Hepatocyte (in vitro differentiated cells): Measurements from ENCODE around the gene GORASP2. TPM values are rescaled to one million over a fixed set of nuclear protein-coding genes. Genes with fewer than 3 reads are reported as not detected.
A peak's percentile ranks its signal among the peaks of the same experiment; 100 is the strongest.

Experiments used
- DNase-seq: peaks from one replicate; pipeline ENCODE4 v3.0.0-alpha.2; 2016; ENCODE audit warnings: low spot score
- H2AFZ ChIP-seq: fragments of 200-600 bp; sonication (generic); 2 replicates; pipeline ENCODE4 v1.6.0; 2016; ENCODE audit warnings: antibody characterized with exemption, mild to moderate bottlenecking
- H3K27ac ChIP-seq: fragments of 200-600 bp; sonication (generic); 2 replicates; pipeline ENCODE4 v1.5.1; 2016; ENCODE audit warnings: mild to moderate bottlenecking
- H3K27me3 ChIP-seq: fragments of 200-600 bp; sonication (generic); 2 replicates; pipeline ENCODE4 v1.6.1; 2016
- H3K36me3 ChIP-seq: fragments of 200-600 bp; sonication (generic); replicated peaks from 2 replicates; pipeline ENCODE4 v1.5.1; 2016; ENCODE audit warnings: low read depth; ENCODE audit not compliant: insufficient read depth
- H3K4me1 ChIP-seq: fragments of 200-600 bp; sonication (generic); 2 replicates; pipeline ENCODE4 v1.5.1; 2016; ENCODE audit warnings: mild to moderate bottlenecking, moderate library complexity; ENCODE audit not compliant: insufficient read depth
- H3K4me2 ChIP-seq: fragments of 200-600 bp; sonication (generic); 2 replicates; pipeline ENCODE4 v1.6.0; 2016
- H3K4me3 ChIP-seq: fragments of 200-600 bp; sonication (generic); 2 replicates; pipeline ENCODE4 v1.5.1; 2016; ENCODE audit warnings: mild to moderate bottlenecking
- H3K79me2 ChIP-seq: fragments of 200-600 bp; sonication (generic); 2 replicates; pipeline ENCODE4 v1.6.0; 2017; ENCODE audit warnings: mild to moderate bottlenecking
- H3K9me2 ChIP-seq: fragments of 200-600 bp; sonication (generic); replicated peaks from 2 replicates; pipeline ENCODE4 v1.6.0; 2017; ENCODE audit warnings: mild to moderate bottlenecking; ENCODE audit not compliant: insufficient read depth
- H3K9me3 ChIP-seq: fragments of 200-600 bp; sonication (generic); 2 replicates; pipeline ENCODE4 v1.5.1; 2016; ENCODE audit warnings: low read depth, mild to moderate bottlenecking
- H4K20me1 ChIP-seq: fragments of 200-600 bp; sonication (generic); 2 replicates; pipeline ENCODE4 v1.6.0; 2016; ENCODE audit warnings: mild to moderate bottlenecking; ENCODE audit not compliant: insufficient read depth, poor library complexity, severe bottlenecking
- CTCF ChIP-seq: fragments of 200-600 bp; sonication (generic); IDR thresholded peaks from 2 replicates; pipeline ENCODE4 v1.5.1; 2016; ENCODE audit warnings: antibody characterized with exemption, mild to moderate bottlenecking; ENCODE audit not compliant: poor library complexity
- EZH2 ChIP-seq: fragments of 200-600 bp; sonication (generic); IDR thresholded peaks from 2 replicates; pipeline ENCODE4 v1.6.1; 2016; ENCODE audit warnings: antibody characterized with exemption, mild to moderate bottlenecking, borderline replicate concordance
- EZH2phosphoT487 ChIP-seq: fragments of 200-600 bp; sonication (generic); IDR thresholded peaks from one replicate; pipeline ENCODE4 v1.6.1; 2018; ENCODE audit warnings: antibody characterized with exemption, mild to moderate bottlenecking, low read depth, moderate library complexity; ENCODE audit not compliant: unreplicated experiment, severe bottlenecking
- WGBS: methylation state at CpG from one replicate; pipeline ENCODE4 v1.1.6; 2016; ENCODE audit warnings: low lambda C conversion rate; ENCODE audit errors: missing lambda C conversion rate; 5-methylcytosine and 5-hydroxymethylcytosine counted together
- polyA plus RNA-seq: library from polyadenylated mRNA; unstranded; fragments of >200 nt; fragmentation: Nextera tagmentation; extraction: Ambion mirVana; gene quantifications from 2 replicates; pipeline ENCODE4 v1.2.1, GENCODE V29; 2016
- total RNA-seq: library from RNA; depleted of rRNA; stranded (reverse); fragments of >200 nt; gene quantifications from 2 replicates; pipeline ENCODE4 v1.2.3, GENCODE V29; 2014

GORASP2 gene
- total and polyA plus RNA-seq, 2 experiments from 2014 or later: 50.1 to 126 TPM

DNA sequence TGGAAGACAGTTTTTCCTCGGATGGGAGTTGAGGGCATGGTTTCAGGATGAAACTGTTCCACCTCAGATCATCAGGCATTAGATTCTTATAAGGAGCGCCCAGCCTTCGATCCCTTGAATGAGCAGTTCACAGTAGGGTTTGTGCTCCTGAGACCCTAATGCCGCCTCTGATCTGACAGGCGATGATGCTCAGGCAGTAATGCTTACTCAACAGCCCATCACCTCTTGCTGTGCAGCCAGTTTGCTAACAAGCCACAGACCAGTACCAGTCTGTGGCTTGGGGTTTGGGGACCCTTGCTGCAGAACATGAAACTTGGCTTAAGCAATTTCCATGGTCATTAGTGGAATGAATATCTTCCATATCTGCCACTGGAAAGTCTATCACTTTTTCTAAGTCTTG is 56.4 kb downstream of the GORASP2 start:
- Histone ChIP-seq H3K36me3 (no peaks in the 10 kb centered on the region), H2AFZ (no peak overlapping the region), H3K4me2 (no peak overlapping the region), H3K79me2 (no peaks in the 10 kb centered on the region), H3K27ac (no peak overlapping the region), H3K4me1 (no peaks in the 10 kb centered on the region), H4K20me1 (no peaks in the 10 kb centered on the region), H3K9me3 (no peaks in the 10 kb centered on the region), H3K4me3 (no peak overlapping the region), H3K9me2 (no peaks in the 10 kb centered on the region), H3K27me3 (no peaks in the 10 kb centered on the region)
- no peak for DNase-seq
- TF ChIP-seq EZH2phosphoT487: no peak
- no peak for TF ChIP-seq EZH2
- no peak for TF ChIP-seq CTCF
- 94% methylated on average over 5 of the region's 5 CpGs for WGBS

GRCh38 chr2:170986566-170987258 is 57.7 kb downstream of the GORASP2 start:
- WGBS: over 99% methylated on average over 8 of the region's 8 CpGs
- no peaks in the 10 kb centered on the region for H4K20me1 ChIP-seq
- H3K27ac ChIP-seq: no peak overlapping the region
- no peaks in the 10 kb centered on the region for H3K4me1 ChIP-seq
- no peaks in the 10 kb centered on the region for H3K9me2 ChIP-seq
- H3K4me3 ChIP-seq: no peak overlapping the region
- no peaks in the 10 kb centered on the region for H3K79me2 ChIP-seq
- H3K9me3 ChIP-seq: no peaks in the 10 kb centered on the region
- no peak overlapping the region for H2AFZ ChIP-seq
- H3K4me2 ChIP-seq: no peak overlapping the region
- DNase-seq: no peak
- no peak for TF ChIP-seq EZH2phosphoT487
- no peaks in the 10 kb centered on the region for H3K27me3 ChIP-seq
- no peaks in the 10 kb centered on the region for H3K36me3 ChIP-seq

- Histone ChIP-seq H3K4me3 (no peak overlapping the region), H3K9me3 (no peaks in the 10 kb centered on the region), H4K20me1 (no peaks in the 10 kb centered on the region), H3K9me2 (no peaks in the 10 kb centered on the region), H3K27ac (no peak overlapping the region), H3K4me2 (no peak overlapping the region), H3K4me1 (no peaks in the 10 kb centered on the region), H3K27me3 (no peaks in the 10 kb centered on the region), H2AFZ (no peak overlapping the region), H3K36me3 (no peaks in the 10 kb centered on the region), H3K79me2 (no peaks in the 10 kb centered on the region)
- peak; percentile 30 for TF ChIP-seq CTCF
- TF ChIP-seq EZH2: no peak
- WGBS: 90% methylated on average over 5 of the region's 5 CpGs
- no peak for DNase-seq
Observed at GRCh38 chr2:170991398-170992182, 62.5 kb downstream of the GORASP2 start.

DNA sequence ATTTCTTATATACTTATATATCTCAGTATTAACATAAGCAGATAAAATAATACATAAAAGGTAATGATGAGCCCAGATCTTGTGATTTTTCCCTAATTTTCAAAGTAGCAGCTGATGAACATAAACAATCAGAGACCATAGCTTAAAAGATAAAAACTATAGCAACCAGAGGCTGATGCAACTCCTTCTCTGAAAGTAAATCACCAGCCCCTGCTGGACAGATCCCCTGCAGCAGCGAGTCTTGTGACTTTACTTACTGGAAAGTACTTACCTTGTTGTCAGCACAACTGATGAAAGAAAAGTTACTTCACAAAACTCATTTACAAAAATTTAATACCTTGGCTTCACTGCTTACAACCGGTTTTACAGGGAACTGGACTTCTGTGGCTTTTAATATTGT is 67.3 kb downstream of the GORASP2 start:
- Histone ChIP-seq H3K36me3 (no peaks in the 10 kb centered on the region), H3K9me3 (no peaks in the 10 kb centered on the region), H3K9me2 (no peaks in the 10 kb centered on the region), H3K4me3 (no peak overlapping the region), H2AFZ (no peak overlapping the region), H3K27ac (no peak overlapping the region), H4K20me1 (no peaks in the 10 kb centered on the region), H3K27me3 (no peaks in the 10 kb centered on the region), H3K4me2 (no peak overlapping the region), H3K4me1 (no peaks in the 10 kb centered on the region), H3K79me2 (no peaks in the 10 kb centered on the region)
- no peak for DNase-seq
- TF ChIP-seq EZH2: no peak
- 75% methylated on average over 2 of the region's 2 CpGs for WGBS
